Stomach (tissue), 4 donors: ENCODE data around the gene SPARCL1.

ENCODE experiments used
- EP300 ChIP-seq: sonication (generic); formaldehyde crosslinking; IDR thresholded peaks from one replicate; pipeline ENCODE4 v1.6.1; 2017; ENCODE audit warnings: antibody characterized with exemption
- POLR2A ChIP-seq, 4 donors: fragments of 450-650 bp; IDR thresholded peaks; one replicate each; pipeline ENCODE4 v1.6.1; 2016; ENCODE audit warnings: antibody characterized with exemption in 4 of 4, control low read depth in 2 of 4, mild to moderate bottlenecking in 1 of 4, moderate library complexity in 1 of 4
- POLR2AphosphoS5 ChIP-seq, 3 donors: sonication (generic); formaldehyde crosslinking; IDR thresholded peaks; one replicate each; pipeline ENCODE4 v1.6.1; 2016; ENCODE audit warnings: antibody characterized with exemption in 3 of 3
- TF ChIP-seq, protein P1 (sequence below), 7 experiments: fragments of 450-650 bp in 4 of 7; fragments of 200-600 bp in 3 of 7; sonication (generic) in 3 of 7; IDR thresholded peaks; one replicate each; pipeline ENCODE4 v1.5.1; 2016 to 2019; ENCODE audit warnings: antibody characterized with exemption in 7 of 7, control low read depth in 2 of 7, mild to moderate bottlenecking in 1 of 7

GRCh38 chr4:87532109-87532508, 2.9 kb upstream of the SPARCL1 start:
- TF ChIP-seq POLR2A (IDR thresholded peaks at IDR 0.05): no peak
- TF ChIP-seq, protein P1, sequence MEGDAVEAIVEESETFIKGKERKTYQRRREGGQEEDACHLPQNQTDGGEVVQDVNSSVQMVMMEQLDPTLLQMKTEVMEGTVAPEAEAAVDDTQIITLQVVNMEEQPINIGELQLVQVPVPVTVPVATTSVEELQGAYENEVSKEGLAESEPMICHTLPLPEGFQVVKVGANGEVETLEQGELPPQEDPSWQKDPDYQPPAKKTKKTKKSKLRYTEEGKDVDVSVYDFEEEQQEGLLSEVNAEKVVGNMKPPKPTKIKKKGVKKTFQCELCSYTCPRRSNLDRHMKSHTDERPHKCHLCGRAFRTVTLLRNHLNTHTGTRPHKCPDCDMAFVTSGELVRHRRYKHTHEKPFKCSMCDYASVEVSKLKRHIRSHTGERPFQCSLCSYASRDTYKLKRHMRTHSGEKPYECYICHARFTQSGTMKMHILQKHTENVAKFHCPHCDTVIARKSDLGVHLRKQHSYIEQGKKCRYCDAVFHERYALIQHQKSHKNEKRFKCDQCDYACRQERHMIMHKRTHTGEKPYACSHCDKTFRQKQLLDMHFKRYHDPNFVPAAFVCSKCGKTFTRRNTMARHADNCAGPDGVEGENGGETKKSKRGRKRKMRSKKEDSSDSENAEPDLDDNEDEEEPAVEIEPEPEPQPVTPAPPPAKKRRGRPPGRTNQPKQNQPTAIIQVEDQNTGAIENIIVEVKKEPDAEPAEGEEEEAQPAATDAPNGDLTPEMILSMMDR (IDR thresholded peaks at IDR 0.05): no peak
- no peak for TF ChIP-seq POLR2AphosphoS5 (IDR thresholded peaks at IDR 0.05)
- no peak for TF ChIP-seq EP300
